HEK293 (cell line): Measurements from ENCODE around the gene PITPNB.

Source experiments
- BCL11B ChIP-seq: fragments of 450-650 bp; formaldehyde crosslinking; IDR thresholded peaks from 2 replicates; pipeline ENCODE4 v1.5.1; 2016; ENCODE audit warnings: low read depth, missing biosample characterization, missing genetic modification characterization
- MEIS1 ChIP-seq: sonication (generic); formaldehyde crosslinking; IDR thresholded peaks from 2 replicates; pipeline ENCODE4 v1.8.1; 2022; ENCODE audit warnings: missing genetic modification reagents, mild to moderate bottlenecking, borderline replicate concordance
- OSR2 ChIP-seq: fragments of 450-650 bp; formaldehyde crosslinking; IDR thresholded peaks from 2 replicates; pipeline ENCODE4 v1.5.1; 2016; ENCODE audit warnings: missing biosample characterization, missing genetic modification characterization
- PRDM1 ChIP-seq: fragments of 450-650 bp; formaldehyde crosslinking; IDR thresholded peaks from 2 replicates; pipeline ENCODE4; 2016; ENCODE audit warnings: missing biosample characterization, missing genetic modification characterization
- SP2 ChIP-seq: fragments of 450-650 bp; formaldehyde crosslinking; IDR thresholded peaks from 2 replicates; pipeline ENCODE4 v1.5.1; 2016; ENCODE audit warnings: missing biosample characterization, missing genetic modification characterization
- WT1 ChIP-seq: fragments of 450-650 bp; formaldehyde crosslinking; IDR thresholded peaks from 2 replicates; pipeline ENCODE4 v1.5.1; 2016; ENCODE audit warnings: missing biosample characterization, missing genetic modification characterization
- ZIC2 ChIP-seq: fragments of 450-650 bp; formaldehyde crosslinking; IDR thresholded peaks from 2 replicates; pipeline ENCODE4 v1.5.1; 2016; ENCODE audit warnings: missing biosample characterization, missing genetic modification characterization
- ZNF10 ChIP-seq: fragments of 450-650 bp; formaldehyde crosslinking; IDR thresholded peaks from 2 replicates; pipeline ENCODE4 v1.5.1; 2017; ENCODE audit warnings: missing biosample characterization, missing genetic modification characterization
- ZNF133 ChIP-seq: fragments of 450-650 bp; formaldehyde crosslinking; IDR thresholded peaks from 2 replicates; pipeline ENCODE4 v1.5.1; 2016; ENCODE audit warnings: missing biosample characterization, missing genetic modification characterization
- ZNF175 ChIP-seq: fragments of 450-650 bp; formaldehyde crosslinking; IDR thresholded peaks from 2 replicates; pipeline ENCODE4 v1.5.1; 2016; ENCODE audit warnings: missing biosample characterization, missing genetic modification characterization
- ZNF202 ChIP-seq: fragments of 450-650 bp; formaldehyde crosslinking; IDR thresholded peaks from 2 replicates; pipeline ENCODE4 v1.5.1; 2016; ENCODE audit warnings: missing biosample characterization, missing genetic modification characterization, borderline replicate concordance
- ZNF214 ChIP-seq: fragments of 450-650 bp; formaldehyde crosslinking; IDR thresholded peaks from 2 replicates; pipeline ENCODE4 v1.5.1; 2017; ENCODE audit warnings: missing biosample characterization, mild to moderate bottlenecking, missing genetic modification characterization, borderline replicate concordance
- ZNF292 ChIP-seq: fragments of 450-650 bp; formaldehyde crosslinking; IDR thresholded peaks from 2 replicates; pipeline ENCODE4 v1.5.1; 2016; ENCODE audit warnings: low read depth, missing biosample characterization, missing genetic modification characterization, borderline replicate concordance
- ZNF302 ChIP-seq: fragments of 450-650 bp; formaldehyde crosslinking; IDR thresholded peaks from 2 replicates; pipeline ENCODE4 v1.5.1; 2016; ENCODE audit warnings: missing biosample characterization, missing genetic modification characterization, low read depth
- ZNF48 ChIP-seq: fragments of 450-650 bp; formaldehyde crosslinking; IDR thresholded peaks from 2 replicates; pipeline ENCODE4 v1.5.1; 2016; ENCODE audit warnings: missing biosample characterization, missing genetic modification characterization
- ZNF544 ChIP-seq: fragments of 450-650 bp; formaldehyde crosslinking; IDR thresholded peaks from 2 replicates; pipeline ENCODE4 v1.5.0; 2017; ENCODE audit warnings: missing biosample characterization, missing genetic modification characterization
- ZNF548 ChIP-seq: fragments of 450-650 bp; formaldehyde crosslinking; IDR thresholded peaks from 2 replicates; pipeline ENCODE4 v1.5.1; 2016; ENCODE audit warnings: missing biosample characterization, missing genetic modification characterization
- ZNF555 ChIP-seq: fragments of 450-650 bp; formaldehyde crosslinking; conservative IDR thresholded peaks from 2 replicates; pipeline ENCODE4 v1.5.1; 2017; ENCODE audit warnings: missing biosample characterization, mild to moderate bottlenecking, missing genetic modification characterization, inconsistent platforms
- ZNF596 ChIP-seq: fragments of 450-650 bp; IDR thresholded peaks from 2 replicates; pipeline ENCODE4 v1.5.0; 2018; ENCODE audit warnings: missing biosample characterization, mild to moderate bottlenecking, missing genetic modification characterization, moderate library complexity
- ZNF610 ChIP-seq: fragments of 450-650 bp; formaldehyde crosslinking; IDR thresholded peaks from 2 replicates; pipeline ENCODE4 v1.5.1; 2016; ENCODE audit warnings: missing biosample characterization, missing genetic modification characterization, borderline replicate concordance
- ZNF621 ChIP-seq: fragments of 450-650 bp; formaldehyde crosslinking; IDR thresholded peaks from 2 replicates; pipeline ENCODE4 v1.5.1; 2017; ENCODE audit warnings: missing biosample characterization, missing genetic modification characterization
- ZNF777 ChIP-seq: fragments of 450-650 bp; formaldehyde crosslinking; IDR thresholded peaks from 2 replicates; pipeline ENCODE4 v1.5.1; 2017; ENCODE audit warnings: missing biosample characterization, missing genetic modification characterization, borderline replicate concordance
- ZSCAN30 ChIP-seq: fragments of 450-650 bp; IDR thresholded peaks from 2 replicates; pipeline ENCODE4 v1.5.1; 2018; ENCODE audit warnings: missing biosample characterization, mild to moderate bottlenecking, missing genetic modification characterization, moderate library complexity
- TF ChIP-seq, protein P1 (sequence below): fragments of 450-650 bp; formaldehyde crosslinking; IDR thresholded peaks from 2 replicates; pipeline ENCODE4 v1.5.1; 2016; ENCODE audit warnings: missing biosample characterization, missing genetic modification characterization
- TF ChIP-seq, protein P2 (sequence below): fragments of 450-650 bp; formaldehyde crosslinking; IDR thresholded peaks from 2 replicates; pipeline ENCODE4 v1.5.1; 2016; ENCODE audit warnings: missing biosample characterization, missing genetic modification characterization
- TF ChIP-seq, protein P3 (sequence below): fragments of 450-650 bp; formaldehyde crosslinking; IDR thresholded peaks from 2 replicates; pipeline ENCODE4 v1.5.1; 2016; ENCODE audit warnings: missing biosample characterization, missing genetic modification characterization
- TF ChIP-seq, protein P4 (sequence below): fragments of 450-650 bp; formaldehyde crosslinking; IDR thresholded peaks from 2 replicates; pipeline ENCODE4 v1.5.1; 2016; ENCODE audit warnings: missing biosample characterization, missing genetic modification characterization, low read depth
- TF ChIP-seq, protein P5 (sequence below): fragments of 450-650 bp; formaldehyde crosslinking; IDR thresholded peaks from 2 replicates; pipeline ENCODE4 v1.5.1; 2016; ENCODE audit warnings: missing biosample characterization, missing genetic modification characterization

PITPNB gene

DNA sequence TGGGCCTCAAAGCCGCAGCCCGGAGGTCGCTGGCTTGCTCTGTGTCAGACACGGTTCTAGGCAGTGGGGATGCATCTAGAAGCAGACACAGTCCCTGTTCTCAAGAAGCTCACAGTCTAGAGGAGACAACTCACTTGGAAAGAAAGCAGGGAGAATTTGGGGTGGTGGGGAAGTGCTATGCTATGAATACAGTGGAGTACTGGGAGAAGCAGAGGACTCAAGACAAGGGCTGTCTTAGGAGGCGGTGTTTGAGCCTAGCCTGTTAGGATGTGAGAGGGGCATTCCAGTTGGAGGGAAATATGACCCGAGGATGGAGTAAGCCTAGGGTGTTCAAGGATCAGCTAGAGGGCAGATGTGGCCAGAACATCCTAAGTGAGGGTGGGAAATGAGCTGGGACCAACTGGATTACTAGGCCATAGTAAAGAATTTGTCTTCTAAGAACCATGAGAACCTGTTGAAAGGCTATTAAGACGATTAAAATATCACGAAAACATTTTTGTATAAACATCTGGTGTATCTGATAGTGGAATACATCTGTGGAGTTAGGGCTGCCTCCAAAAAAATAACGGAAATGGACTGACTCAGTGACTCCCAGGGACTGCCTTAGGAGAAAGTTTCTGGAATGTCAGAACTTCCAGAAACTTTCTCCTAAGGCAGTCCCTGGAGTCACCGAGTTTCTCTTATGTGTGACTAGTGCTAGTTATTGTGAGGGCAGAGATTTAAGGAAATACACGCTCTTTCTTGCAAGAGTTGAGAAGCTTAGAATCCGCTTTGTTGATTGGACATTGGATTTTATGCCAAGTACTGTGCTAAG is 1.1 kb upstream of the PITPNB start (continued):
- TF ChIP-seq, protein P1, sequence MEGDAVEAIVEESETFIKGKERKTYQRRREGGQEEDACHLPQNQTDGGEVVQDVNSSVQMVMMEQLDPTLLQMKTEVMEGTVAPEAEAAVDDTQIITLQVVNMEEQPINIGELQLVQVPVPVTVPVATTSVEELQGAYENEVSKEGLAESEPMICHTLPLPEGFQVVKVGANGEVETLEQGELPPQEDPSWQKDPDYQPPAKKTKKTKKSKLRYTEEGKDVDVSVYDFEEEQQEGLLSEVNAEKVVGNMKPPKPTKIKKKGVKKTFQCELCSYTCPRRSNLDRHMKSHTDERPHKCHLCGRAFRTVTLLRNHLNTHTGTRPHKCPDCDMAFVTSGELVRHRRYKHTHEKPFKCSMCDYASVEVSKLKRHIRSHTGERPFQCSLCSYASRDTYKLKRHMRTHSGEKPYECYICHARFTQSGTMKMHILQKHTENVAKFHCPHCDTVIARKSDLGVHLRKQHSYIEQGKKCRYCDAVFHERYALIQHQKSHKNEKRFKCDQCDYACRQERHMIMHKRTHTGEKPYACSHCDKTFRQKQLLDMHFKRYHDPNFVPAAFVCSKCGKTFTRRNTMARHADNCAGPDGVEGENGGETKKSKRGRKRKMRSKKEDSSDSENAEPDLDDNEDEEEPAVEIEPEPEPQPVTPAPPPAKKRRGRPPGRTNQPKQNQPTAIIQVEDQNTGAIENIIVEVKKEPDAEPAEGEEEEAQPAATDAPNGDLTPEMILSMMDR (tag by site-specific recombination), result peak; percentile 62; the same call in 1 of the 2 replicates
- TF ChIP-seq BCL11B (tag by site-specific recombination) (no peak), ZNF48 (tag by site-specific recombination) (no peak), ZNF10 (tag by site-specific recombination) (no peak), PRDM1 (0 out of 2 replicates have a peak, but pooled peaks have one; percentile 21), ZNF133 (no peak), ZNF610 (no peak), ZNF555 (tag by site-specific recombination) (no peak), ZIC2 (tag by site-specific recombination) (no peak), WT1 (tag by site-specific recombination) (no peak), ZNF548 (tag by site-specific recombination) (no peak), MEIS1 (CRISPR knock-in tag) (no peak), ZNF621 (tag by site-specific recombination) (no peak), ZNF175 (tag by site-specific recombination) (no peak), ZNF202 (tag by site-specific recombination) (no peak), SP2 (tag by site-specific recombination) (peak; percentile 39), ZNF777 (tag by site-specific recombination) (no peak), ZNF544 (tag by site-specific recombination) (no peak), OSR2 (tag by site-specific recombination) (no peak), ZNF302 (tag by site-specific recombination) (no peak), ZSCAN30 (tag by site-specific recombination) (no peak), ZNF292 (tag by site-specific recombination) (no peak), ZNF214 (tag by site-specific recombination) (no peak), ZNF596 (tag by site-specific recombination) (no peak)
- TF ChIP-seq, protein P2, sequence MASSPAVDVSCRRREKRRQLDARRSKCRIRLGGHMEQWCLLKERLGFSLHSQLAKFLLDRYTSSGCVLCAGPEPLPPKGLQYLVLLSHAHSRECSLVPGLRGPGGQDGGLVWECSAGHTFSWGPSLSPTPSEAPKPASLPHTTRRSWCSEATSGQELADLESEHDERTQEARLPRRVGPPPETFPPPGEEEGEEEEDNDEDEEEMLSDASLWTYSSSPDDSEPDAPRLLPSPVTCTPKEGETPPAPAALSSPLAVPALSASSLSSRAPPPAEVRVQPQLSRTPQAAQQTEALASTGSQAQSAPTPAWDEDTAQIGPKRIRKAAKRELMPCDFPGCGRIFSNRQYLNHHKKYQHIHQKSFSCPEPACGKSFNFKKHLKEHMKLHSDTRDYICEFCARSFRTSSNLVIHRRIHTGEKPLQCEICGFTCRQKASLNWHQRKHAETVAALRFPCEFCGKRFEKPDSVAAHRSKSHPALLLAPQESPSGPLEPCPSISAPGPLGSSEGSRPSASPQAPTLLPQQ (tag by site-specific recombination), result no peak
- TF ChIP-seq, protein P3, sequence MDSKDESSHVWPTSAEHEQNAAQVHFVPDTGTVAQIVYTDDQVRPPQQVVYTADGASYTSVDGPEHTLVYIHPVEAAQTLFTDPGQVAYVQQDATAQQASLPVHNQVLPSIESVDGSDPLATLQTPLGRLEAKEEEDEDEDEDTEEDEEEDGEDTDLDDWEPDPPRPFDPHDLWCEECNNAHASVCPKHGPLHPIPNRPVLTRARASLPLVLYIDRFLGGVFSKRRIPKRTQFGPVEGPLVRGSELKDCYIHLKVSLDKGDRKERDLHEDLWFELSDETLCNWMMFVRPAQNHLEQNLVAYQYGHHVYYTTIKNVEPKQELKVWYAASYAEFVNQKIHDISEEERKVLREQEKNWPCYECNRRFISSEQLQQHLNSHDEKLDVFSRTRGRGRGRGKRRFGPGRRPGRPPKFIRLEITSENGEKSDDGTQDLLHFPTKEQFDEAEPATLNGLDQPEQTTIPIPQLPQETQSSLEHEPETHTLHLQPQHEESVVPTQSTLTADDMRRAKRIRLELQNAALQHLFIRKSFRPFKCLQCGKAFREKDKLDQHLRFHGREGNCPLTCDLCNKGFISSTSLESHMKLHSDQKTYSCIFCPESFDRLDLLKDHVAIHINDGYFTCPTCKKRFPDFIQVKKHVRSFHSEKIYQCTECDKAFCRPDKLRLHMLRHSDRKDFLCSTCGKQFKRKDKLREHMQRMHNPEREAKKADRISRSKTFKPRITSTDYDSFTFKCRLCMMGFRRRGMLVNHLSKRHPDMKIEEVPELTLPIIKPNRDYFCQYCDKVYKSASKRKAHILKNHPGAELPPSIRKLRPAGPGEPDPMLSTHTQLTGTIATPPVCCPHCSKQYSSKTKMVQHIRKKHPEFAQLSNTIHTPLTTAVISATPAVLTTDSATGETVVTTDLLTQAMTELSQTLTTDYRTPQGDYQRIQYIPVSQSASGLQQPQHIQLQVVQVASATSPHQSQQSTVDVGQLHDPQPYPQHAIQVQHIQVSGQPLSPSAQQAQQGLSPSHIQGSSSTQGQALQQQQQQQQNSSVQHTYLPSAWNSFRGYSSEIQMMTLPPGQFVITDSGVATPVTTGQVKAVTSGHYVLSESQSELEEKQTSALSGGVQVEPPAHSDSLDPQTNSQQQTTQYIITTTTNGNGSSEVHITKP (tag by site-specific recombination), result peak; percentile 98
- TF ChIP-seq, protein P4, sequence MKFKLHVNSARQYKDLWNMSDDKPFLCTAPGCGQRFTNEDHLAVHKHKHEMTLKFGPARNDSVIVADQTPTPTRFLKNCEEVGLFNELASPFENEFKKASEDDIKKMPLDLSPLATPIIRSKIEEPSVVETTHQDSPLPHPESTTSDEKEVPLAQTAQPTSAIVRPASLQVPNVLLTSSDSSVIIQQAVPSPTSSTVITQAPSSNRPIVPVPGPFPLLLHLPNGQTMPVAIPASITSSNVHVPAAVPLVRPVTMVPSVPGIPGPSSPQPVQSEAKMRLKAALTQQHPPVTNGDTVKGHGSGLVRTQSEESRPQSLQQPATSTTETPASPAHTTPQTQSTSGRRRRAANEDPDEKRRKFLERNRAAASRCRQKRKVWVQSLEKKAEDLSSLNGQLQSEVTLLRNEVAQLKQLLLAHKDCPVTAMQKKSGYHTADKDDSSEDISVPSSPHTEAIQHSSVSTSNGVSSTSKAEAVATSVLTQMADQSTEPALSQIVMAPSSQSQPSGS (tag by site-specific recombination), result no peak
- TF ChIP-seq, protein P5, sequence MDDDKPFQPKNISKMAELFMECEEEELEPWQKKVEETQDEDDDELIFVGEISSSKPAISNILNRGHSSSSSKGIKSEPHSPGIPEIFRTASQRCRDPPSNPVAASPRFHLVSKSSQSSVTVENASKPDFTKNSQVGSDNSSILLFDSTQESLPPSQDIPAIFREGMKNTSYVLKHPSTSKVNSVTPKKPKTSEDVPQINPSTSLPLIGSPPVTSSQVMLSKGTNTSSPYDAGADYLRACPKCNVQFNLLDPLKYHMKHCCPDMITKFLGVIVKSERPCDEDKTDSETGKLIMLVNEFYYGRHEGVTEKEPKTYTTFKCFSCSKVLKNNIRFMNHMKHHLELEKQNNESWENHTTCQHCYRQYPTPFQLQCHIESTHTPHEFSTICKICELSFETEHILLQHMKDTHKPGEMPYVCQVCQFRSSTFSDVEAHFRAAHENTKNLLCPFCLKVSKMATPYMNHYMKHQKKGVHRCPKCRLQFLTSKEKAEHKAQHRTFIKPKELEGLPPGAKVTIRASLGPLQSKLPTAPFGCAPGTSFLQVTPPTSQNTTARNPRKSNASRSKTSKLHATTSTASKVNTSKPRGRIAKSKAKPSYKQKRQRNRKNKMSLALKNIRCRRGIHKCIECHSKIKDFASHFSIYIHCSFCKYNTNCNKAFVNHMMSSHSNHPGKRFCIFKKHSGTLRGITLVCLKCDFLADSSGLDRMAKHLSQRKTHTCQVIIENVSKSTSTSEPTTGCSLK (tag by site-specific recombination), result no peak
